Activated CD4-positive, alpha-beta memory T cell treated with anti-CD3 and anti-CD28 coated beads for 36 hours (primary cell): Measurements from ENCODE around the gene FSCB. TPM values are rescaled to one million over a fixed set of nuclear protein-coding genes. Genes with fewer than 3 reads are reported as not detected.
"Not testable (repeated sequence)": the region's sequence is repeated elsewhere in the genome, so short reads cannot be mapped to it uniquely, and the experiment has no call there.

Experiments used
- CTCF ChIA-PET: fragments of 350-600 bp; sonication (Branson Sonifier 250); formaldehyde crosslinking; loops from one replicate; lab custom pipeline; 2021; ENCODE audit warnings: antibody characterized with exemption, inconsistent platforms; lab: Charles Lee
- POLR2A ChIA-PET: fragments of 350-600 bp; sonication (Branson Sonifier 250); formaldehyde crosslinking; loops from one replicate; lab custom pipeline; 2021; ENCODE audit warnings: antibody characterized with exemption; lab: Charles Lee
- DNase-seq: peaks from one replicate; pipeline ENCODE4 v3.0.0-alpha.2; 2020
- H3K27ac Mint-ChIP-seq: one replicate; pipeline ENCODE4 v1.8.0; 2021; ENCODE audit warnings: mixed read lengths
- H3K27me3 Mint-ChIP-seq: one replicate; pipeline ENCODE4 v1.8.0; 2021; ENCODE audit warnings: mixed read lengths
- H3K36me3 Mint-ChIP-seq: one replicate; pipeline ENCODE4 v1.8.0; 2021; ENCODE audit warnings: mixed read lengths
- H3K4me1 Mint-ChIP-seq: one replicate; pipeline ENCODE4 v1.8.0; 2021; ENCODE audit warnings: low read depth, mixed read lengths
- H3K4me3 Mint-ChIP-seq: one replicate; pipeline ENCODE4 v1.8.0; 2021; ENCODE audit warnings: mild to moderate bottlenecking, mixed read lengths
- H3K9me3 Mint-ChIP-seq: one replicate; pipeline ENCODE4 v1.8.0; 2021; ENCODE audit warnings: mixed read lengths
- intact Hi-C: fragments of 100-400 bp; cut with micrococcal nuclease; formaldehyde crosslinking; loops from one replicate; pipeline ENCODE4 v1.15.1; 2023
- total RNA-seq, 2 experiments: library from RNA; stranded (reverse); gene quantifications; one replicate each; pipeline ENCODE4 v1.2.3, GENCODE V29; 2021

Gene FSCB, protein sequence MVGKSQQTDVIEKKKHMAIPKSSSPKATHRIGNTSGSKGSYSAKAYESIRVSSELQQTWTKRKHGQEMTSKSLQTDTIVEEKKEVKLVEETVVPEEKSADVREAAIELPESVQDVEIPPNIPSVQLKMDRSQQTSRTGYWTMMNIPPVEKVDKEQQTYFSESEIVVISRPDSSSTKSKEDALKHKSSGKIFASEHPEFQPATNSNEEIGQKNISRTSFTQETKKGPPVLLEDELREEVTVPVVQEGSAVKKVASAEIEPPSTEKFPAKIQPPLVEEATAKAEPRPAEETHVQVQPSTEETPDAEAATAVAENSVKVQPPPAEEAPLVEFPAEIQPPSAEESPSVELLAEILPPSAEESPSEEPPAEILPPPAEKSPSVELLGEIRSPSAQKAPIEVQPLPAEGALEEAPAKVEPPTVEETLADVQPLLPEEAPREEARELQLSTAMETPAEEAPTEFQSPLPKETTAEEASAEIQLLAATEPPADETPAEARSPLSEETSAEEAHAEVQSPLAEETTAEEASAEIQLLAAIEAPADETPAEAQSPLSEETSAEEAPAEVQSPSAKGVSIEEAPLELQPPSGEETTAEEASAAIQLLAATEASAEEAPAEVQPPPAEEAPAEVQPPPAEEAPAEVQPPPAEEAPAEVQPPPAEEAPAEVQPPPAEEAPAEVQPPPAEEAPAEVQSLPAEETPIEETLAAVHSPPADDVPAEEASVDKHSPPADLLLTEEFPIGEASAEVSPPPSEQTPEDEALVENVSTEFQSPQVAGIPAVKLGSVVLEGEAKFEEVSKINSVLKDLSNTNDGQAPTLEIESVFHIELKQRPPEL
- not detected for total RNA-seq

DNA sequence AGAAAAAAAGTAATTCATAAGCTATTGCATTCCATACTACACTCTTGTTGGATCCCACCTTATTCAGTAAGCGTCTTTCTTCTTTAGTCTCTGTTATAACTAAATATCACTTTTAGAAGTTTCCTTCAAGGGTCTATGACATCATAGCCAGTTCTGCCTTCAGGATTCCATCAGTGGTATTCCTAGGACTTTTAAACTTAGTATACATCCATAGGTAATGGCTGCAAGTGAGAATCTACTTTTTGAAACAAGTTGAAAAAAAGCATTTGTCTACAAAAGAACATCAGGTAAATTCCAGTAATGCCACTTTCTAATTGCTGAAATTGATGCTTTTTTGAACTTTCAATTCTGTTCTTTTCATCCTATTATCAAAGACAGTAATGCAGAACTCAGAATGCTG lies at the start of gene FSCB:
FSCB (minus strand) TSS at position 101 of the 400 bp plus-strand sequence. CDS start 296 bp downstream, outside the sequence.
- ChIA-PET CTCF (interaction anchor here (0.6 kb wide), 1 partner anchor 332 kb away, joined by 3 read pairs; no protein-coding TSS in a partner anchor), POLR2A (no interaction called here)
- intact Hi-C loops, result no loop called here
- no peak within 1 kb of the TSS for H3K27ac Mint-ChIP-seq
- H3K4me3 Mint-ChIP-seq, result no peak within 1 kb of the TSS
- H3K36me3 Mint-ChIP-seq, result no peaks in the 10 kb centered on the region
- H3K27me3 Mint-ChIP-seq, result no peaks in the 10 kb centered on the region
- no peaks in the 10 kb centered on the region for H3K4me1 Mint-ChIP-seq
- DNase-seq, result no peak
- peaks cover 7% of the 10 kb centered on the region for H3K9me3 Mint-ChIP-seq

DNA sequence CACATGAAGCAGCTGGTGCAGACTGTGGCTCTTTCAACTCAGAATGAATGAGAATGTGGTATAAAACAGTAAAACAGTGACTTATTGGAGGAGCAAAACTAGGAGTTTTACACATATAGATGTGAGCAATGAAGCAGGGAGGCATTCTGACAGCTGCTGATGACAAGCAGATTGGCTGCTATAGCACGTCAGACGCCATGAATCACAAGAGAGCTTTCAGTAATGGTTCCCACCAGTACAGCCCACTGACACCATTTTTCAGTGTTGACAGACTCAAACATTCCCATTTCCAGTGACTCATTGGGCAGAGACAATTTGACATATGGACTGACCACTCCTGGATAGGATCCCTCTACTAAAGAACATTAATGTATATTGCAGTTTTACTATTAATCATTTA lies 24.6 kb upstream of the FSCB start:
- intact Hi-C loops, result no loop called here
- Mint-ChIP-seq H3K9me3 (no peaks in the 10 kb centered on the region), H3K4me1 (no peaks in the 10 kb centered on the region), H3K27me3 (no peaks in the 10 kb centered on the region), H3K27ac (no peak overlapping the region), H3K4me3 (no peak overlapping the region), H3K36me3 (no peaks in the 10 kb centered on the region)
- CTCF ChIA-PET, result no interaction called here
- POLR2A ChIA-PET, result no interaction called here
- DNase-seq, result no peak

GRCh38 chr14:44530475-44530874 lies 23.4 kb upstream of the FSCB start:
- ChIA-PET POLR2A (no interaction called here), CTCF (no interaction called here)
- DNase-seq, result no peak
- intact Hi-C loops, result no loop called here
- Mint-ChIP-seq H3K4me1 (no peaks in the 10 kb centered on the region), H3K27me3 (no peaks in the 10 kb centered on the region), H3K9me3 (no peaks in the 10 kb centered on the region), H3K4me3 (no peak overlapping the region), H3K27ac (no peak overlapping the region), H3K36me3 (no peaks in the 10 kb centered on the region)

DNA sequence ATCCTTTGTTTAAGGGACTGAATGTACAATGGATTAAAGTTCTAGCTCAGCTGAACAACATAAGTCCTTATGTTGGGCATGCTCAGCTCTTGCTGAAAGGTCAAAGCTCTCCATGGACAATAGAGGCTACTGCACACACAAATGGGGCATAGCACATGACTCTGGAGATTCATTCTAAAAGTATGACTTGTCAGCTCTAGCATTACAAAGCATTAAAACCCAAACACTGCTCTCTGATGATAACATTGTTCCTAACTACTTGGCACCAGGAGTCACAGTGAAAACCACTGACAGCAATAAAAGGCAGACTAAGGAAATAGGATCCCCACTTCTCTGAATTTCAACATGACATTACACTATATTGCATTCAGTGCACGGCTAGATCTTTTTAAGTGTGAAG lies 21.9 kb upstream of the FSCB start:
- Mint-ChIP-seq H3K27me3 (no peaks in the 10 kb centered on the region), H3K27ac (no peak overlapping the region), H3K4me3 (no peak overlapping the region), H3K36me3 (no peaks in the 10 kb centered on the region), H3K4me1 (no peaks in the 10 kb centered on the region), H3K9me3 (no peaks in the 10 kb centered on the region)
- DNase-seq, result no peak
- ChIA-PET CTCF (no interaction called here), POLR2A (no interaction called here)
- intact Hi-C loops, result no loop called here

DNA sequence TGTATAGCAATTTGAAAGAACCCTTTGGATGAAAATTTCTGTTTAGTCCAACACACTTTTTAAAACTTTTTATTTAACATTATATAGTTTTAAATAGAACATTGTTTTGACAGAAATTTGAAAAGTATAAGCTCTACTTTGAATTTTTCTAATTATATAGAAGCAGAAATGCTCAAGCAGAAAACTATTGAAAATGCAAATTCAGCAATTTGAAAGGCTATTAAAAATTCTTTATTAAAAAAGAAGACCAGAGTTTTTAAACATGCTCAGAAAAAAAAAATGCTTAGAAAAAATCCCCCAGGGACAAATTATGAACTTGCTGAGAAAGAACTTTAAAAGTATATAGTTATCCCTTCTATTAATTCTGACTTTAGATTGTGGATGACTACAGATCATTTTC lies 21.1 kb upstream of the FSCB start:
- POLR2A ChIA-PET, result no interaction called here
- DNase-seq, result no peak
- H3K4me3 Mint-ChIP-seq, result no peak overlapping the region
- no peaks in the 10 kb centered on the region for H3K36me3 Mint-ChIP-seq
- intact Hi-C loops, result no loop called here
- no peaks in the 10 kb centered on the region for H3K9me3 Mint-ChIP-seq
- CTCF ChIA-PET, result no interaction called here
- no peaks in the 10 kb centered on the region for H3K4me1 Mint-ChIP-seq
- no peaks in the 10 kb centered on the region for H3K27me3 Mint-ChIP-seq
- H3K27ac Mint-ChIP-seq, result no peak overlapping the region

- CTCF ChIA-PET, result no interaction called here
Measured at GRCh38 chr14:44525237-44525636, 18.2 kb upstream of the FSCB start.

GRCh38 chr14:44515668-44516067 lies 8.6 kb upstream of the FSCB start:
- H3K9me3 Mint-ChIP-seq, CTCF ChIA-PET, H3K27ac Mint-ChIP-seq, DNase-seq, POLR2A ChIA-PET, H3K4me3 Mint-ChIP-seq, H3K4me1 Mint-ChIP-seq, H3K27me3 Mint-ChIP-seq, intact Hi-C loops, H3K36me3 Mint-ChIP-seq: not testable (repeated sequence)

More at GRCh38 chr14:44525237-44525636, 18.2 kb upstream of the FSCB start:
- intact Hi-C loops, result no loop called here
- Mint-ChIP-seq H3K9me3 (no peaks in the 10 kb centered on the region), H3K27me3 (no peaks in the 10 kb centered on the region), H3K36me3 (no peaks in the 10 kb centered on the region), H3K4me3 (no peak overlapping the region), H3K27ac (no peak overlapping the region), H3K4me1 (no peaks in the 10 kb centered on the region)
- POLR2A ChIA-PET, result no interaction called here
- DNase-seq, result no peak

- Mint-ChIP-seq H3K9me3 (peaks cover 7% of the 10 kb centered on the region), H3K27me3 (no peaks in the 10 kb centered on the region)
Measured at GRCh38 chr14:44508834-44509233, 1.8 kb upstream of the FSCB start.

GRCh38 chr14:44505588-44505987 lies 1.5 kb downstream of the FSCB start:
- Mint-ChIP-seq H3K27me3 (no peaks in the 10 kb centered on the region), H3K4me3 (no peak overlapping the region), H3K4me1 (no peaks in the 10 kb centered on the region), H3K27ac (no peak overlapping the region), H3K36me3 (no peaks in the 10 kb centered on the region), H3K9me3 (peaks cover 7% of the 10 kb centered on the region)
- POLR2A ChIA-PET, result no interaction called here
- CTCF ChIA-PET, result no interaction called here
- intact Hi-C loops, result no loop called here
- DNase-seq, result no peak

More at GRCh38 chr14:44508834-44509233, 1.8 kb upstream of the FSCB start:
- no peaks in the 10 kb centered on the region for H3K4me1 Mint-ChIP-seq
- no peak overlapping the region for H3K27ac Mint-ChIP-seq
- ChIA-PET CTCF (no interaction called here), POLR2A (no interaction called here)
- no peak for DNase-seq
- no peak overlapping the region for H3K4me3 Mint-ChIP-seq
- intact Hi-C loops, result no loop called here
- H3K36me3 Mint-ChIP-seq, result no peaks in the 10 kb centered on the region

GRCh38 chr14:44497148-44497547 lies 9.9 kb downstream of the FSCB start:
- Mint-ChIP-seq H3K27me3 (no peaks in the 10 kb centered on the region), H3K9me3 (peaks cover 5% of the 10 kb centered on the region), H3K4me1 (no peaks in the 10 kb centered on the region), H3K27ac (no peak overlapping the region), H3K4me3 (no peak overlapping the region), H3K36me3 (no peaks in the 10 kb centered on the region)
- intact Hi-C loops, result no loop called here
- no peak for DNase-seq
- ChIA-PET CTCF (no interaction called here), POLR2A (no interaction called here)

DNA sequence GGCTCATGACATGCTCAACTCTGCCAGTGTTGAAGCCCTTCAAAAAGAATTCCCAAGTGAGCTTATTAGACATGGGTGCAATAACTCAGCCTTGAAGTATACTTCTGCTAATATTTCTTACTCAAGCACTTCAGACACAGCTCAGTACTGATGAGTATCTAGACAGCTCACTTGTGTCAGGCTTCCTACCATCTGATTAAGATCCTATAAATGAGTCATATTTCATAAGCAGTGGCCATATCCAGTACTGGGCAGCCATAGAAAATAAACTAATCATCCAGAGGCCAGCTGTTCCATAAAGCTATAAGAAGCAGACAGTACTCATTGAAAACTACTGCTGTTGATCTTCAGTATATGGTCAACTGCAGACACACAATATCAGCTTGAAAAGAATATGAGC lies 12.9 kb downstream of the FSCB start:
- POLR2A ChIA-PET, result no interaction called here
- Mint-ChIP-seq H3K4me1 (no peaks in the 10 kb centered on the region), H3K9me3 (peaks cover 3% of the 10 kb centered on the region), H3K36me3 (no peaks in the 10 kb centered on the region), H3K27me3 (no peaks in the 10 kb centered on the region), H3K27ac (no peak overlapping the region), H3K4me3 (no peak overlapping the region)
- CTCF ChIA-PET, result no interaction called here
- intact Hi-C loops, result no loop called here
- DNase-seq, result no peak

DNA sequence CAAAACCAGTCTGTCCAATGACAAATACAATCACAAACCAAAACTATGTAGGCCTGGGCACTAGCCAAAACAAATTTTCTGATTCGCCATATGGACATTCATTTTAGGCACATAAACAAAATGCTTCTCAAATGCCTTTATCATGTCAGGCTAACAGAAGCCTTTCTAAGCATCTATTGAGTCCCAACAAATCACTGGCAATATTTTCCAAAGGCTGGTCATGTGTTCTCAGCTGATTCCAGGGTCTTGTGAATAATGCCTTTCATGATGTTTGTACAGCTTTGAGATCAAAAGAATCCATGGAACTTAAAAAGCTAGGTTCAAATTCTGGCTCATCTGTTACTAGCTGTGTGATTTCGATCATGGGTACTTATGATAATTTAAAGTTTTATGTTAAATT lies 16.1 kb downstream of the FSCB start:
- intact Hi-C loops, result no loop called here
- H3K27me3 Mint-ChIP-seq, result no peaks in the 10 kb centered on the region
- no peak for DNase-seq
- H3K27ac Mint-ChIP-seq, result no peak overlapping the region
- H3K36me3 Mint-ChIP-seq, result no peaks in the 10 kb centered on the region
- H3K4me3 Mint-ChIP-seq, result no peak overlapping the region
- no peaks in the 10 kb centered on the region for H3K4me1 Mint-ChIP-seq
- peaks cover 2% of the 10 kb centered on the region for H3K9me3 Mint-ChIP-seq
- ChIA-PET CTCF (no interaction called here), POLR2A (no interaction called here)
